Stimulated activated CD4-positive, alpha-beta T cell treated with anti-CD3 and anti-CD28 coated beads, TNF-alpha, amount 100 ng/mL, for 48 hours (primary cell): Measurements from ENCODE around the gene TRMT11.
"Not testable (repeated sequence)": the region's sequence is repeated elsewhere in the genome, so short reads cannot be mapped to it uniquely, and the experiment has no call there.

ENCODE experiments used
- DNase-seq, 3 donors: peaks; one replicate each; pipeline ENCODE4 v3.0.0-alpha.2; 2020; ENCODE audit warnings: low read depth in 3 of 3

The TRMT11 gene

DNA sequence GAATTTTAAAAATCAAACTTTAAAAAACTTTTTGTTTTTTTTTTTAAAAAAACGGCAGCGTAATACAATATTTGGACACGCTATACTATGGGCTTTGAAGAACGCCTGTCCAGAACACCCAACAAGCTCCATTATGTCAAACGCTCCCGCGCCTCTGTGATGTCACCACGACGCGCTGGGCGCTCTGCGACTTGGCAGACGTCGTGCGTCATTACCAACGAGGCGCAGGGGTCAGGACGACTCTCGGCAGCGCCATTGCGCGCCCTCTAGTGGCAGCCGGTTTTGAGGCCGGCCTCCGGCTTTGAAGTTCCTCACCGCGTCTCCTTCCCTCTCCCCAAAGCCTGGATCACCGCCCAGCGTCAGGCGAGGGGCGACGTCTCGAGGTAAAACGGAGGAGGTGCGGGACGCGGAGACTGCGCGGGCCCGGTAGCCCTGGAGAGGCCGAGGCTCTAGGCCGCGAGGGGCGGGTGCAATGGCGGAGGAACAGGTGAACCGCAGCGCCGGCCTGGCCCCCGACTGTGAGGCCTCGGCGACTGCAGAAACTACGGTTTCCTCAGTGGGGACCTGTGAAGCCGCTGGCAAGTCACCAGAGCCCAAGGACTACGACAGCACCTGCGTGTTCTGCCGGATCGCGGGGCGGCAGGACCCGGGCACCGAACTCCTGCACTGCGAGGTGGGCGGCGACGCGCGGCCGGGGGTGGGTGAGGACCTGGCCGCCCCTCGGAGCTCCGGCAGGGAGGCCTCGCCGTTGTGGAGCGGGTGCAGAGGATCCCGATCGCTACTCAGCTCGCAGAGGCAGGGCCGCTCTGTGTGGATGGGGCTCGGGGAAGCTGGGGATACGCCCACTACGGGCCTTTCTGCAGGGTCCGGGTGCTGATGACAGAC, 29.6 kb upstream of the TRMT11 start, which contains the start of gene HINT3:
TSS of gene HINT3 (plus strand) at position 265 of the 885 bp plus-strand sequence. CDS start at position 473, 208 bp downstream.
- peak; percentile 96 to 99 (median 98) for DNase-seq

DNA sequence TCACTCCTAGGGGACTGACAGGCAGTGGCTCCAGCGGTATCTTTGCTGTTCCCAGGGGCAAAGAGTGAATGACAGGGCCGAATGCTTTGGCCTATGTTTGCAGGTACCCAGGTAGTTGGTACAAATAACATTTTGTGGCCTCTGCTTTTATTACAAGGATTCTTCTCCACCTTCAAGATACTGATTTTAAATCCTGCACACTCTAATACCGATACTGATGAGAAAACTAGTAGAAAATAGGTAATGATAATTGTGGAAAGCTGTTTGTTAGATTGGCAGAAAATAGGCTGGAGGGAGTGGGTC, 29.0 kb upstream of the TRMT11 start:
- no peak for DNase-seq

DNA sequence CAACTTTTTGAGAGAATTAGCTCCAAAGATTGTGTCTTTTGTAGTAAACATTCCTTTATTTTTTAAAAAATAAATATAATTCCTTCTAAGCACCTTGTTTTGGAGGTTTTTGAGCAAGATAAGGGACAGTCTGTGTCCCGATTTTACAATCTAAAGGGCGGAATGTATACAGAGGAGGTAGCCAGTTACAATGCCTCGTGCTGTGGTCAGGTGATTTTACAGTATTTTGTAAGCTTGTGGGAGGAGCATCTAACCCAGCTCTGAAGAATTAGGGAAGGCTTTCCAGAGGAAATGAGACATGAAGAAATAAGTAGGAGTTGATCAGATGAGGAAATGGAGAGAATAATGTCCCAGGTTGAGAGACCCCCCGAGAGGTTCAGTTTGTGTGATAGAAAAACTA, 28.5 kb upstream of the TRMT11 start:
- no peak for DNase-seq

DNA sequence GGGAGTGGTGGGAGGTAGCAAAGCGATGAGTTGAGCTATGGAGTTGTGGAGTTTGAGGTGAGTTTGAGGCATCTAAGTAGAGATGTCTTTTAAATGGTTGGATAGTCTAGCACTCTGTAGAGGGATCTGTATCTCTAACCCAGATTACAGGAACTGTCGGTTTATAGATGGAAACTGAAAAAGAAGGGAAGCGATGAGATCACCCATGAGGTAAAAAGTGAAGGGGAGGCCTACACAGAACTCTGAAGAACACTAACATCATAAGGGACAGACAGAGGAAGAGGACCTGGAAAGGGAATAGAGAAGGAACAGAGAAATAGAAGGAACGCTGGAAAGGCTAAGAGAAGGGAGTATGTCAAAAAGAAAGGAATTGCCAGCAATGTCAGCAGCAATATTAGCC, 27.3 kb upstream of the TRMT11 start:
- no peak for DNase-seq

DNA sequence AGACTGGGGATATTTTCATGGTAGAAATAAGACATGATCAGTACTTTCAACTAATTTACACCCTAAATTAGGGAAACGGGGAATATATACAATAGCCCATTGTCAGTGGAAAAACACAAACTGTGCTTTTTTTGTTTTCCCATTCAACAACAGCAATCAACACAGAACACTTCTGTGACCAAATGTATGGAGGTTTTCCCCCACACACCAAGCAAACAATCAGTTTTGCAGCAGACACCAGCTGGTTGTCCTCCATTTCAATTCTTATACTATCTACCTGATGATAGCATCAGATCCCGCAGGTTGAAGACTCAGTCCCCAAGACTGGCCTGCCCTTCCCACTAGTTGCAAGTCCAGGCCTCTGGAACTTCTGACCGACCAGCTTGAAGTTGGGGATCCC, 25.2 kb upstream of the TRMT11 start:
- DNase-seq: no peak

DNA sequence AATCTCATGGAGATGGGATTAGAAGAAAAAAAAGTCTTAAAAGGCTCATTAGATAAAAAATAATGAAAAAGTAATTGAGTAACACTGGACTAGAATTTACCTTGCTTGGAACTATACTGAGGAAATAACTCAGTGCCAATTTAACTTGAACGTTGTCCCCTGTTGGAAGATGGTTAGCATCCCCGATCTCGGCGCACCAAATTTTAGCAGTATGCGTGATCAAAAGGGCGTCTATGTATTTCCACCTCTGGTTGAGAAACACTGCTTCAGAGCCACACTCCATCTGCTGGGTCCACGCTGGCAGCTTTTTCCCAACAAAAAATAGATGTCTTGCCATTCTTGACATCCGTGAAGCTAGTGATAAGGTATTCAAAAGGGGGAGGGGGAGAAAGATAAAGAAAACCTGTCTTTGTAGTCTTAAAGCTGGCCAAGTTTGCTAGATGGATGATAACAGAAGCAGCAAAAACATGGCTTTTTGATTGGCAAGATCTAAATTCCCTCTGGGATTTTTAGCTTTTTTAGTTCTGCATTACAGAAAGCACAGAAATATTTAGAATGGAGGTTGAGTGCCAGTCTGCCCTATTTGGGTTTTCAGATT, 23.3 kb upstream of the TRMT11 start:
- DNase-seq: no peak

DNA sequence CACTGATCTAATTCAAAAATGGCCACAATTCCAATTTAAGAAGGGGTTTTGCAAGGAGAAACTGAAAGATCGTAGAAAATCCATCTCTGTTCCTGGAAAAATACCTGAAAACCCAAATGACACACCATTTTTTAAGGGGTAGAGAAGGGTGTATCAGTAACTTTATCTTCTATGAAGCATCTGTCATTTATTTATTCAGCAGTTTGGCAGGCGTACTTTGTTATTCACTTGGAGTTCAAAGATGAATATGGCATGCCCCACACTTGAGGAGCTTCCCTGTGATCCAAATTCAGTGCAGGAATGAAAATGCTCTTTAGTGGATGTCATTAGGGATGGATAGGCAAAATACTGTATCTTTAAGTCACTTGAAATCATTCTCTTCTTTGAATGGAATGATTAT, 22.5 kb upstream of the TRMT11 start:
- DNase-seq: no peak

DNA sequence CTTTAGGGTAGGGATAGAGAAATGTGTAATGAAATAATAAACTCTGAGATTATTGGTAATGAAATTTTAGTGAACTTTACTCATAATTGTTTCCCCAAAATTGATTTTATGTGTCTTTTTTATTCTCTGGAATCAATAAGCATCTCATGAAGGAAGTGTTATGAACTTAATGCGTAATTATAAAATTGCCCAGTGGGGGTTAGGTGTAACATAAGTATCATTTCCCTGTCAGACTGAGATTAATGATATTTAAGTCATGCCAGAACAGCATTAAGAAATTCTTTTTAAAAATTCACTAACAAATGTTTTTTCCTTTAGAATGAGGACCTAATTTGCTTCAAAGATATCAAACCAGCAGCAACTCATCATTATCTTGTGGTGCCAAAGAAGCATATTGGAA, 19.8 kb upstream of the TRMT11 start:
- DNase-seq: no peak

DNA sequence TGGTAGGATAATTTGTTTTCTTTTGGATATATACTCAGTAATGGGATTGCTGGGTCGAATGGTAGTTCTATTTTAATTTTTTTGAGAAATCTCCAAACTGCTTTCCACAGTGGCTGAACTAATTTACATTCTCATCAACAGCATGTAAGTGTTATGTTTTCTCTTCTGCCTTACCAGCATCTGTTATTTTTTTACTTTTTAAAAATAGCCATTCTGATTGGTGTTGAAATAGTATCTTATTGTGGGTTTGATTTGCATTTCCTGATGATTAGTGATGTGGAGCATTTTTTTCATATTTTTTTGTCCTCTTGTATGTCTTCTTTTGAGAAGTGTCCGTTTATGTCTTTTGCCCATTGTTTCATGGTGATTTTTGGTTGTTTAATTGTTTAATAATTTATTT, 17.8 kb upstream of the TRMT11 start:
- DNase-seq: no peak

DNA sequence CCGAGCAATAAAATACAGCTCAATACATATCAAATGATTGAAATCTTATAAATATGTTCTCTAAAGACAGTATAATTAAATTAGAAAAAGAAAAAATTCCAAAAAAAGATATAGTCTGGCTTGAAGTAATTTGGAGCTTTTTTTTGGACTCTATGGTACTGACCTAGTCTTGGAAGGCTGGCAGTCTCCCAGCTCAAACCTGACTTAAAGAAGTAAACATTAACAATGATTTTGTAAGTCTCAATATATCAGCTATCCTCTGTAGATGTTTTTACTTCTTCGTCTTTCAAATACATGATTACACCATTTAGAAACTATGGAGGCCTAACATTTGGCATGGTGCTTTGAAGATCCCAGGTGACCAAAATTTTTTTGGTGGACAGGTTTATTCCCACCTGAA, 15.6 kb upstream of the TRMT11 start:
- DNase-seq: no peak

DNA sequence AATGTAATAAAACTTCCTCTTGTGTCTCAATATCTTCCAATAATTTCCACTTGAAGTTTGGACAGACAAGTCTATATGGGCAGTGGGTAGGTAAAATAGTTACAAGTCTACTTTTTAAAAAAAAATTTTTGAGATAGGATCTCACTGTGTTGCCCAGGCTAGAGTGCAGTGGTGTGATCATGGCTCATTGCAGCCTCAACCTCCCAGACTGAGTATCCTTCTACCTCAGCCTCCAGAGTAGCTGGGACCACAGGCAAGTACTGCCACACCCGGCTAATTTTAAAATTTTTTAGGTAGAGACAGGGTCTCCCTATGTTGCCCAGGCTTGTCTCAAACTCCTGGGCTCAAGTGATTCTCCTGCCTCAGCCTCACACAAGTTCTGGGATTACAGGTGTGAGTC, 13.9 kb upstream of the TRMT11 start:
- DNase-seq: not testable (repeated sequence)

DNA sequence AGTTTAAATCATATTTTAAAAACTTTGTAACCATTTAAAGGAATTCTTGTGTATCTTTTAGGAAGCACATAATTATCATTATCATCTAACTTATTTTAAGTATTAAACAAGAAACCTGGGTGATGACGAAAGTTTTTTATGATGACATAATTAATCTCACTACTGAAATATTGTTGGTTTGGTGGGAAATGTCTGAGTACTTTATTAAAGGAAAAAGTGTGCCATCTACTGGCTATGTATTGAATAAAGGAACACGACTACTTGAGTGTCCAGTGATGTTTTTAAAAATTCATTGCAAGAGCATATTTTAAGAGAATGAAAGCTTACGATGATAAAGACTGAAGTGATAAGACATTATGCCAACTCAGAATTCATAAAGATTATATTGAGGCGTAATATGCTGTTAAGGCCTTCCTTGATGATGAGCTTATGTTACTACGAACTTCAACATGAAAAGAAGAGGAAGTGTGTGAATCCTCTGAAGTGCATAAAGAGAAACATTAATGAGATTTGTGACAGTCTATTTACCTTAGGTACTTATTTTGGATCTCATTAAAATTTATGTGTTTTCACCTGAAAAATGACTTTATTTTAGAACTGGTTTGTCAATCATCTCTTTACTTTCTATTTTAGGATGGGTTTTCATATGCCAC, 12.0 kb upstream of the TRMT11 start:
- no peak for DNase-seq

DNA sequence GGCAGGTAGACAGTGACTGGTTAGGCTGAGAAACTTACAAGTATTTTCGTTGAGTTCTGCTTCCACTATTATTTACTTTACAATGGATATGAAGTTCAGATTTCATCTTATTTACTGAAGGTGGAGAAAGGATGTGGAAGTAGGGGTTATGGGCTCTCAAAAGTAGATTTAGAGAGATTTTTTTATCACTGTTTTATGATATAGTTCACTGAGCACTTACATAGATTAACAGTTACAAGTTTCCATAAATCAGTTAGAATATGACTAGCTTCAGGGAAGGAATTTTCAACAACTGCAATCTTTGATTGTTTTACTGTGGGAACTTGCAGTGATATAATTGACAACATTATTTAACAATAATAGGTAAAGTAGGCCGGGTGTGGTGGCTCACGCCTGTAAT, 7.2 kb upstream of the TRMT11 start:
- DNase-seq: no peak

DNA sequence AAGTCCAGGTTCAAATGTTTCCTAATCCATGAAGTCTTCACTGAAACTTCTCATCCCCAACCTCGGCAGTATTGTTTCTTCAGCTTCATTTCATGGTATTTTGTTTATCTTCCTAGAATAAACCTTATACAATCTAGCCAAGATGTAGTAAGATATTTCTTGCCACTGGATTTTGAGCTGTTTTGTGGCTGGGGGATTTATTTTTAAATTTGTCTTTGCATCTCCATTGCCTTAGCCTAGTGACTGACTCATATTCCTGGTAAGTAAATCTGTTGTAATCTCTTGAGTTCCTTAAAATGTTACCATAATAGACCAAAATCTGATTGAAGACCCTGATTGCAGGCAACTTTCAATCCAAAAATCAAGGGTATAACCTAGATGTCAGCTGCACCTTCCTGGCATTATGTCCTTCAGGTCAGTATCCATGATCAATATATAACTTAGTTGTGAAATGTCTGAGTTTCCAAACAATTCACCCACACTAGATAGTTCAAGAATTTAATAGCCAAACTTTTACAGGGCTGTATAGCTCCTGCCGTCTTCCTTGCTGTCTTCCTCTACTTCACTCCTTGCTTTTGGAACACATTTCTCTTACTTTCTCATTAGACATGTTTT, 4.7 kb upstream of the TRMT11 start:
- no peak for DNase-seq

DNA sequence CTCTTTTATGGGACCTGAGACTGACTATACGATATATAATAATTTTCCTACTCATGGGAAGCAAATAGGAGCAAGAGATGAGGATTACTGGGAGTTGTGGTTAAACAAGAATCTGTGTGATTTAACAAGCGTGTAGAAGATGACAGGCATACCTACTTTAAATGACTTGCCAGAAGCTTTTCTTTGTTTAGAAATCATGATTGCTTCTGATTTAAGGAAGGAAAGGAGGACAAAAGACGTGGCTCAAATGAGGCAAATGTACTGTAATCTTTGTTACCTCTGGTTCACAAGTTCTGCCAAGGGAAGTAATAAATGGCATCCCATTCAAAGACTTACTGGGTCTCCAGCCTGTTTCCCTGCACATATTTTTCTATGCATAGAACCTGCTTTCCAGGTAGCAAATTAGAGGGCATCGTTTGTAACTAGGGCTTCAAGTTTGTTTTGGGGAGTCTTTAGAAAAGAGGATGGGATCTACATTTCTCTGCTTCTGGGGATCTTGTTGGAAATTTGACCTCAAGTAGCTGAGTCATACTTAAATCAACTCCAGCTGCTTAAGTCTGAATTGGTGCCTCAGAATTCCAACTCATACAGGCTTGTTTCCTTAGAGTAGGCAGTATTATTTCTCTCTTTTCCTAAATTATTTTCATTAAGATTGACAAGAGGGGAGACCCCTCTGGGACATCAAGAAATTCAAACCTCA, 2.9 kb upstream of the TRMT11 start:
- no peak for DNase-seq

DNA sequence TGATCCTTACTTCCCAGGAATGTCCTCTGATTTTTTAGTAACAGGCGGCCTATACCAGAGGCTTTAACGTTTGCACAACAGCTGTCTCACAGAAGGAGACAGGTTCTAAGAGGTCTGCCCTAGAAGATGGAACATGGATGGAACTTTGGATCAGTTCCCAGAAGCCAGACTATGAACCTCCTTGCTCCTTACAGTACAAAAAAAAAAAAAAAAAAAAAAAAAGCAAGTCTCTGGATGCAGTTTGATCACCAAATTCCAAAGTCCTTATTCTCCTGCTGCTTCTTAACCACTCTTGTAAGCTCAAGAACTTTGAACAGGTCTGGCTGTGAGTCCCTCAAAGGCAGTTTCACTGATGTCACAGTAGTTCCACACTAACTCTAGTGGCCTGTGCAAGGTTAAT, 2.0 kb upstream of the TRMT11 start:
- no peak for DNase-seq

DNA sequence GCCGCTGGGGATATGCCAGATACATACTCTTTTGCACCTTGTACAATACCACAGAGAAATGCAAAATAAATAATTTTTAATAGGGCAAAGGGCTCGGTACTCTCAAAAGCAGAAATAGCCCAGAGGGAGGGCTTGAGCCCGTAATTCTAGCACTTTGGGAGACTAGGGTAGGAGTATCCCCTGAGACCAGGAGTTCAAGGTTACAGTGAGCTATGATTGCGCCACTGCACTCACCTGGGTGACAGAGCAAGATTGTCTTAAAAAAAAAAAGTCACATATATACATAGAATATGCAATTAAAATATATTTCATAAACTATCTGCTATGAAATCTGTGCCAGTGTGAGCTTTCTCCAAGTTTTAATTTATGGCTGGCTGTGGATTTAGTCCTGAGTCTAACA, 818 bp upstream of the TRMT11 start:
- DNase-seq: no peak

DNA sequence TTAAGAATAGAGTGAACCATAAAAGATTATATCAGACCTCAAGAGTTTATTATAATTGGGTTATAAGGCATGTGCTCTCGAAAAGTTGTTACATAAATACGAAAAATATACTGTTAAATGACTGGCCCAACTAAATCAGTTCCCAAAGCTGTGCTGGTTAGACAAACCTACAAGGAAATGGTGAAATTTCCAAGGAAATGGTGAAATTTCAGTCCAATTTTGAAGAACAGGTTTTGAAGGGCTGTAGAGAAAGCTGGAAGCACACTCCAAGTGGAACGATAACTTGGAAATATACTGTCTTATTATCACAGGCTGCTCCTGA, 400 bp upstream of the TRMT11 start:
- DNase-seq: no peak

DNA sequence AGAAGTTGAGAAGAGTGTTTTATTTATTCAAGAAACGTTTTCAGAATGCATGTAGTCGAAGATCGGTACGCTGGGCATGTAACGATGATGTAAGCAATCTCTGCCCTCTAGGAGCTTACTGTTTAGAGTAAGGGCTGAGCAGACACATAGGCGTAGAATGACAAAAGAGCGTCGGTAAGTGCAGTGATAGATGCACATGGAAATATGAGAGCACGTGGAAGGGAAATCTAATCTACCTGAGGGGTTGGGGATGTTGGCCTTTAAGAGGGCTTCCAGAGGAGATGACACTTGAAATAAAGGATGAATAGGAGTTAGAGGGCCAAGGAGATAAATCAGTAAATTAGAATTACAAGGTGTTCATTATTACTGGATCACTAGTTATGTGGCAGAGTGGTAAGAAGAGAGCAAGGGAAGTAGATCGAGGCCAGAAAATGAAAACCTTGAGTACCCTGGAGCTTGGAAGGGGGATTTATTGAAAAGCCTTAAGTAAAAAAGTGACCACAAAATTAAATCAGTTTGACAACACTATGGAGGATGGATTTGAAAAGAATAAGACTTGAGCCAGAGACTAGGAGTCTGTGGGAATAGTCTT, 782 bp downstream of the TRMT11 start:
- peak in 1 of 3 donors; percentile 8 for DNase-seq

DNA sequence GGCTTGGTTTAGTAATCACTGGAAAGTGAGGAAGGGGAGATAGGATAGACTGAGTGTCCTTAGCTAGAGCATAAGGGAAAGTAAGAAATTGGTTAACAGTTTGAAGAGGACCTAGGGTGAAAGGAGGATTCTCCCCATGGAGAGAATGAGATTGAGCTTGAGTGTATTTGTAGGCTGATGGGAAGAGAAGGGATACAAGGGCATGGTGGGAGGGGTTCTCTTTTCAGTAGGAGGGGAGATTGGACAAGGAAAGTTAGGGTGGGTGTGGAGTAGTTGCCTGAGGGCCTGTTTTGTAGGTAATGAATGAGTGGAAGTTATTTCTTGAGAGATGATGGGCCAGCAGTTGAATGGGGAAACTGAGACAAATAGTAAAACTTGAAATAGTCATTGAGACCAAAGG, 1.9 kb downstream of the TRMT11 start:
- DNase-seq: no peak

DNA sequence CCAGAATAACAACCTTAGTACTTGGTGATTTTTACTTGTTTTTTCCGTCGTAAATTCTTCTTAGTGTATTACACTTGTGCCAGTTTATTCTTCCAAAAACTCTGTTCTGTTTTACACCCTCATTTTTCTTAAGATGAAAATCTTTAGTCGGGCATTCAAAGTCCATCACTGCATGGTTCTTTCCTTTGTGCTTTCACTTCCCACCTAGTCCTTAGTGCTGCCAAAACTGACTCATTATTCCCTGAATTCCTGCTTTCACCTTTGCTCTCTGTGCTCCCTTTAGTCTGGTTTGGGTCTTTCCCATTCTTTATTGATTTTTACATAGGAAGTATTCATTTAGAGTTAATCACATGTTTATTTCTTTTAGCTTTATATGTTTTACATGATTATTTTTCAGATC, 3.3 kb downstream of the TRMT11 start:
- DNase-seq: no peak

DNA sequence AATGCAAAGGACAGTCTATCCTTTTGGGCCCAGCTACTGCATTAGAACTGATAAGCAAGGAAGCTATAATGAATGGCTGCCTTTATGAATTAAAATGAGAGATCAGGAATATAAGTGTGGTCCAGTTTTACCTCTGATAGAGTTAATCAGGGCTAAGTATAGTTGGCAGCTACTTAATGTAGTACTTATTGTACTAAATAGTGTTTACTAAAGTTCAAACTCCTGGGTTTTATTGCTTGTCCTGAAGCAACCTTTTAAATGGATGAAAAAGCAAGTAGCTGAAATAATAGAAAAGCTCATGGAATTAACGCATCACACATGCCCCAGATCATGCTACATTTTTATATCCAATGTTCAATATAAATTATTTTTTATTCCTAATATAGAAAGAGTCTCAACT, 5.3 kb downstream of the TRMT11 start:
- DNase-seq: no peak
